Nephron (organoid): Measurements from ENCODE around the gene ZNF143.

Experiments used
- H3K27ac Mint-ChIP-seq, 3 experiments: 2 replicates each; pipeline ENCODE4 v1.8.0; 2020; ENCODE audit warnings: mixed read lengths in 3 of 3, mild to moderate bottlenecking in 2 of 3, moderate library complexity in 1 of 3
- H3K27me3 Mint-ChIP-seq: 2 replicates; pipeline ENCODE4 v1.8.0; 2021; ENCODE audit warnings: low read depth, mild to moderate bottlenecking, moderate library complexity, mixed read lengths
- H3K36me3 Mint-ChIP-seq: 2 replicates; pipeline ENCODE4 v1.8.0; 2020; ENCODE audit warnings: low read depth, mixed read lengths
- H3K4me1 Mint-ChIP-seq: 2 replicates; pipeline ENCODE4 v1.8.0; 2020; ENCODE audit warnings: mixed read lengths
- H3K4me3 Mint-ChIP-seq, 3 experiments: 2 replicates each; pipeline ENCODE4 v1.8.0; 2020; ENCODE audit warnings: mild to moderate bottlenecking in 3 of 3, mixed read lengths in 3 of 3, moderate library complexity in 2 of 3
- H3K9me3 Mint-ChIP-seq: 2 replicates; pipeline ENCODE4 v1.8.0; 2020; ENCODE audit warnings: mixed read lengths
- CTCF ChIP-seq, 3 experiments: fragments of 200-600 bp; sonication (generic); IDR thresholded peaks; one replicate each; pipeline ENCODE4 v1.5.0; 2021; ENCODE audit warnings: antibody characterized with exemption in 3 of 3; ENCODE audit not compliant: unreplicated experiment in 3 of 3

ZNF143 gene

GRCh38 chr11:9528573-9529333 is 67.9 kb downstream of the ZNF143 start:
- Mint-ChIP-seq H3K9me3 (no peaks in the 10 kb centered on the region), H3K4me1 (peaks cover 62% of the 10 kb centered on the region), H3K4me3 (no peak overlapping the region), H3K36me3 (peaks cover 22% of the 10 kb centered on the region), H3K27me3 (no peaks in the 10 kb centered on the region), H3K27ac (peak overlapping the region; percentile 89 to 94 (median 89))
- TF ChIP-seq CTCF (IDR thresholded peaks at IDR 0.05; ENCODE audit: unreplicated experiment in 3 of 3): no peak

GRCh38 chr11:9529334-9529650 is 68.5 kb downstream of the ZNF143 start:
- Mint-ChIP-seq H3K36me3 (peaks cover 18% of the 10 kb centered on the region), H3K4me1 (peaks cover 63% of the 10 kb centered on the region), H3K27ac (peak overlapping the region; percentile 89 to 94 (median 89)), H3K4me3 (no peak overlapping the region), H3K27me3 (no peaks in the 10 kb centered on the region), H3K9me3 (no peaks in the 10 kb centered on the region)
- no peak for TF ChIP-seq CTCF (IDR thresholded peaks at IDR 0.05; ENCODE audit: unreplicated experiment in 3 of 3)

GRCh38 chr11:9530020-9530621 is 69.3 kb downstream of the ZNF143 start:
- Mint-ChIP-seq H3K4me1 (peaks cover 58% of the 10 kb centered on the region), H3K27ac (peak overlapping the region; percentile 89 to 94 (median 89)), H3K4me3 (peak overlapping the region in 1 of 3 experiments; percentile 3), H3K36me3 (peaks cover 16% of the 10 kb centered on the region), H3K27me3 (no peaks in the 10 kb centered on the region), H3K9me3 (no peaks in the 10 kb centered on the region)
- TF ChIP-seq CTCF (IDR thresholded peaks at IDR 0.05; ENCODE audit: unreplicated experiment in 3 of 3): no peak

GRCh38 chr11:9530901-9531625 is 70.3 kb downstream of the ZNF143 start:
- peaks cover 54% of the 10 kb centered on the region for H3K4me1 Mint-ChIP-seq
- H3K27ac Mint-ChIP-seq: peak overlapping the region; percentile 89 to 94 (median 89)
- H3K27me3 Mint-ChIP-seq: no peaks in the 10 kb centered on the region
- no peak for TF ChIP-seq CTCF (IDR thresholded peaks at IDR 0.05; ENCODE audit: unreplicated experiment in 3 of 3)
- H3K9me3 Mint-ChIP-seq: no peaks in the 10 kb centered on the region
- H3K4me3 Mint-ChIP-seq: no peak overlapping the region
- peaks cover 11% of the 10 kb centered on the region for H3K36me3 Mint-ChIP-seq

GRCh38 chr11:9533058-9533457 is 72.2 kb downstream of the ZNF143 start:
- Mint-ChIP-seq H3K4me3 (no peak overlapping the region), H3K27me3 (no peaks in the 10 kb centered on the region)

More at GRCh38 chr11:9533058-9533457, 72.2 kb downstream of the ZNF143 start:
- Mint-ChIP-seq H3K4me1 (peaks cover 42% of the 10 kb centered on the region), H3K27ac (peak overlapping the region; percentile 59 to 94 (median 83)), H3K9me3 (no peaks in the 10 kb centered on the region), H3K36me3 (no peaks in the 10 kb centered on the region)
- no peak for TF ChIP-seq CTCF (IDR thresholded peaks at IDR 0.05; ENCODE audit: unreplicated experiment in 3 of 3)
